GM03348 (cell line): ENCODE results near the gene ZNF341.
"Not testable (repeated sequence)": the region's sequence is repeated elsewhere in the genome, so short reads cannot be mapped to it uniquely, and the experiment has no call there.

Experiments
- DNase-seq: peaks from one replicate; pipeline ENCODE4 v3.0.0; 2012; ENCODE audit warnings: low spot score

Gene ZNF341

GRCh38 chr20:33730946-33731692 is 677 bp upstream of the ZNF341 start:
- DNase-seq, result peak; percentile 20

- peak; percentile 18 for DNase-seq
Measured at GRCh38 chr20:33732166-33732970, 572 bp downstream of the ZNF341 start.

GRCh38 chr20:33733654-33734576 is 2.1 kb downstream of the ZNF341 start:
- DNase-seq, result peak; percentile 90

GRCh38 chr20:33736962-33737361 is 5.2 kb downstream of the ZNF341 start:
- DNase-seq, result no peak

- DNase-seq, result no peak
Measured at GRCh38 chr20:33739493-33739892, 7.7 kb downstream of the ZNF341 start.

GRCh38 chr20:33740189-33740588 is 8.4 kb downstream of the ZNF341 start:
- DNase-seq, result no peak

- no peak for DNase-seq
Measured at GRCh38 chr20:33744181-33744580, 12.4 kb downstream of the ZNF341 start.

GRCh38 chr20:33744773-33745385 is 13.1 kb downstream of the ZNF341 start:
- no peak for DNase-seq

GRCh38 chr20:33746325-33746998 is 14.7 kb downstream of the ZNF341 start:
- no peak for DNase-seq

- no peak for DNase-seq
Measured at GRCh38 chr20:33751775-33752174, 20.0 kb downstream of the ZNF341 start.

GRCh38 chr20:33753143-33753542 is 21.3 kb downstream of the ZNF341 start:
- no peak for DNase-seq

GRCh38 chr20:33753763-33754162 is 22.0 kb downstream of the ZNF341 start:
- no peak for DNase-seq

GRCh38 chr20:33755936-33756490 is 24.2 kb downstream of the ZNF341 start:
- DNase-seq, result not testable (repeated sequence)

GRCh38 chr20:33757046-33757445 is 25.2 kb downstream of the ZNF341 start:
- DNase-seq, result no peak

GRCh38 chr20:33757458-33757857 is 25.7 kb downstream of the ZNF341 start:
- no peak for DNase-seq

- no peak for DNase-seq
Measured at GRCh38 chr20:33761698-33762250, 30.0 kb downstream of the ZNF341 start.

- no peak for DNase-seq
Measured at GRCh38 chr20:33765099-33765498, 33.3 kb downstream of the ZNF341 start.

- DNase-seq, result no peak
Measured at GRCh38 chr20:33765592-33765991, 33.8 kb downstream of the ZNF341 start.

- no peak for DNase-seq
Measured at GRCh38 chr20:33766686-33767085, 34.9 kb downstream of the ZNF341 start.

- DNase-seq, result no peak
Measured at GRCh38 chr20:33767777-33768138, 36.0 kb downstream of the ZNF341 start.

GRCh38 chr20:33769043-33769442 is 37.2 kb downstream of the ZNF341 start:
- no peak for DNase-seq
